Breast epithelium (tissue), 3 donors: Measurements from ENCODE around the gene SPATA3.

Source experiments
- POLR2A ChIP-seq: fragments of 450-650 bp; IDR thresholded peaks from one replicate; pipeline ENCODE4 v1.6.1; 2016; ENCODE audit warnings: antibody characterized with exemption, mild to moderate bottlenecking, moderate library complexity
- TF ChIP-seq, protein P1 (sequence below), 3 donors: fragments of 450-650 bp; IDR thresholded peaks; one replicate each; pipeline ENCODE4 v1.5.1; 2016 to 2017; ENCODE audit warnings: antibody characterized with exemption in 3 of 3, mild to moderate bottlenecking in 3 of 3, moderate library complexity in 3 of 3

DNA sequence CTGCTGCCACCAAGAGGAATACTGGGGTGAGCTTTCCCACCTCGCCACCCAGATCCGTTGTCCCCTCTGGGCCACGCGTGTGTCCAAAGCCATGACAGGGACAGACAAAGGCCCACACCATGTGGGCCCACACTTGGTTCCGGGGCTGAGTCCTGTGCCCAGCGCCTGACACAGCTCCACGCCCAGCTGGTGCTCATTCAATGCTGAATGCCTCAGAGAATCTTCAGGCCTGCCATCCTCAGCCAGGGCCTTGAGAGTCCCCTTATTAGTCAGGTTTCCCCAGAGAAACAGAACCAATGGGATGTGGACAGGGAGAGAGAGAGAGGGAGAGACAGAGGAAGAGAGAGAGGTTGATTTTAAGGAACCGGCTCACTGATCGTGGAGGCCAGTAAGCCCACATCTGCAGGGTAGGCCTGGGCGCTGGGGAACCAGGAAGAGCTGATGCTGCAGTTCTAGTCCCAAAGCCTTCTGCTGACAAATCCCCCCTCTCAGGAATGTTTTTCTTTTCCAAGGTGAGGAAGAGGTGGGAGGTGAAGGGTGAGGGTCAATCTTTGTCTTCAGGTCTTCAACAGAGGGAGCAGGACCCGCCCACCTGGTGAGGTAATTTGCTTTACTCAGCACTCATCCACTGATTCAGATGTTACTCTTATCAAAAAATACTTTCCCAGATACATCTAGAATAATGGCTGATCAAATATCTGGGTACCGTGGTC, 10.2 kb upstream of the SPATA3 start:
- TF ChIP-seq, protein P1, sequence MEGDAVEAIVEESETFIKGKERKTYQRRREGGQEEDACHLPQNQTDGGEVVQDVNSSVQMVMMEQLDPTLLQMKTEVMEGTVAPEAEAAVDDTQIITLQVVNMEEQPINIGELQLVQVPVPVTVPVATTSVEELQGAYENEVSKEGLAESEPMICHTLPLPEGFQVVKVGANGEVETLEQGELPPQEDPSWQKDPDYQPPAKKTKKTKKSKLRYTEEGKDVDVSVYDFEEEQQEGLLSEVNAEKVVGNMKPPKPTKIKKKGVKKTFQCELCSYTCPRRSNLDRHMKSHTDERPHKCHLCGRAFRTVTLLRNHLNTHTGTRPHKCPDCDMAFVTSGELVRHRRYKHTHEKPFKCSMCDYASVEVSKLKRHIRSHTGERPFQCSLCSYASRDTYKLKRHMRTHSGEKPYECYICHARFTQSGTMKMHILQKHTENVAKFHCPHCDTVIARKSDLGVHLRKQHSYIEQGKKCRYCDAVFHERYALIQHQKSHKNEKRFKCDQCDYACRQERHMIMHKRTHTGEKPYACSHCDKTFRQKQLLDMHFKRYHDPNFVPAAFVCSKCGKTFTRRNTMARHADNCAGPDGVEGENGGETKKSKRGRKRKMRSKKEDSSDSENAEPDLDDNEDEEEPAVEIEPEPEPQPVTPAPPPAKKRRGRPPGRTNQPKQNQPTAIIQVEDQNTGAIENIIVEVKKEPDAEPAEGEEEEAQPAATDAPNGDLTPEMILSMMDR (IDR thresholded peaks at IDR 0.05), result no peak
- TF ChIP-seq POLR2A, result no peak
